ENCODE data around the gene MXRA8. TPM values are rescaled to one million over a fixed set of nuclear protein-coding genes. Genes with fewer than 3 reads are reported as not detected.
A peak's percentile ranks its signal among the peaks of the same experiment; 100 is the strongest.
"Not testable (repeated sequence)": the region's sequence is repeated elsewhere in the genome, so short reads cannot be mapped to it uniquely, and the experiment has no call there.

Gene MXRA8, protein sequence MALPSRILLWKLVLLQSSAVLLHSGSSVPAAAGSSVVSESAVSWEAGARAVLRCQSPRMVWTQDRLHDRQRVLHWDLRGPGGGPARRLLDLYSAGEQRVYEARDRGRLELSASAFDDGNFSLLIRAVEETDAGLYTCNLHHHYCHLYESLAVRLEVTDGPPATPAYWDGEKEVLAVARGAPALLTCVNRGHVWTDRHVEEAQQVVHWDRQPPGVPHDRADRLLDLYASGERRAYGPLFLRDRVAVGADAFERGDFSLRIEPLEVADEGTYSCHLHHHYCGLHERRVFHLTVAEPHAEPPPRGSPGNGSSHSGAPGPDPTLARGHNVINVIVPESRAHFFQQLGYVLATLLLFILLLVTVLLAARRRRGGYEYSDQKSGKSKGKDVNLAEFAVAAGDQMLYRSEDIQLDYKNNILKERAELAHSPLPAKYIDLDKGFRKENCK
- total RNA-seq, result 25.8 and 39.1 TPM in 2 replicates

DNA sequence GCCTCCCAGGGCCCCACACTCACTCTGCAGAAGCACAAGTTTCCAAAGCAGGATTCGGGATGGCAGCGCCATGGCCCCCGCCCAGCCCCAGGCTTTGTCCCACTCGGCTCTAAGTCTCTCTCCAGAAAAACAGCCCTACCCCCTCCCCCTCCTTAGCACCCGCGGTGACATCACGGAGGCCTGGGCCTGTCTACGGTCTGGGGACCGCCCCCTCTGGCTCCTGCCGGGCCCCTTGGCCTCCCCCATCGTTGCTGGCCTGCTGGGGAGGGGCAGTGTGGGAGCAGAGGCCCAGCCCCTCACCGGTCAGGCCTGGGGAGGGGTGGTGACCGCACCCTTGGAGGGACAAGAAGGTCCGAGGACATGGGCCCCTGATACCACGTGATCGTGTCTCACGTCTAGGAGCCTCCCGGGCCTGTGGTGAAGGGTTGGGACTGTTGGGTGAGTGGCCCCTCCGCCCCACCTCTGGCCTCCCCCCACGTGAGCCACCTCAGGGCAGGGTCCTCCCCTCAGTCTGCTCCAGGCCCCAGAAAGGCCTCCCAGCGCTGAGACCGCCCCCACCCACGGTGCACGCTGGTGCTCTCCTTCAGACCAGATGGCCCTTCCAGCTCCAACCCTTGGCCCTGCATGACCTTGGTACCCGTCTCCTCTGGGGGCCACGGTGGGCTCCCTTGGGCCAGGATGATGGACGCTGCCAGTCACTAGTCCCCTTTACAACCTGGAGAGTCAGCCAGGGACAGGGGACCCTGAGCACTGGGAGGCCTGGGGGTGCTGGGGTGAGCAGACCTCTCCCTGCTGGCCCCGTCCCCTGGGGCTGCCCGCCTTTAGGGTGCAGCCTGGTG is at the start of gene MXRA8:
Gene MXRA8, minus strand, starts transcription at position 123 of the 839 bp plus-strand sequence. Its CDS starts 51 bp downstream, at position 72.
- DNase-seq (ENCODE audit: extremely low read depth, low read depth, low spot score), result no peak

GRCh38 chr1:1407636-1408318 is 49.4 kb upstream of the MXRA8 start:
- DNase-seq (ENCODE audit: extremely low read depth, low read depth, low spot score), result no peak

GRCh38 chr1:1406821-1407635 is 48.7 kb upstream of the MXRA8 start, which contains the start of gene MRPL20:
Gene MRPL20 (minus strand): TSS chr1:1407293. CDS start chr1:1407217, 76 bp downstream.
- DNase-seq (ENCODE audit: extremely low read depth, low read depth, low spot score), result peak; percentile 20

- DNase-seq (ENCODE audit: extremely low read depth, low read depth, low spot score), result no peak
Observed at GRCh38 chr1:1406101-1406820, 47.9 kb upstream of the MXRA8 start.

- DNase-seq (ENCODE audit: extremely low read depth, low read depth, low spot score), result no peak
Observed at GRCh38 chr1:1403653-1404052, 45.3 kb upstream of the MXRA8 start.

GRCh38 chr1:1402901-1403392 is 44.6 kb upstream of the MXRA8 start:
- DNase-seq (ENCODE audit: extremely low read depth, low read depth, low spot score), result not testable (repeated sequence)

GRCh38 chr1:1402072-1402900 is 43.9 kb upstream of the MXRA8 start:
- DNase-seq (ENCODE audit: extremely low read depth, low read depth, low spot score), result peak; percentile 25

DNA sequence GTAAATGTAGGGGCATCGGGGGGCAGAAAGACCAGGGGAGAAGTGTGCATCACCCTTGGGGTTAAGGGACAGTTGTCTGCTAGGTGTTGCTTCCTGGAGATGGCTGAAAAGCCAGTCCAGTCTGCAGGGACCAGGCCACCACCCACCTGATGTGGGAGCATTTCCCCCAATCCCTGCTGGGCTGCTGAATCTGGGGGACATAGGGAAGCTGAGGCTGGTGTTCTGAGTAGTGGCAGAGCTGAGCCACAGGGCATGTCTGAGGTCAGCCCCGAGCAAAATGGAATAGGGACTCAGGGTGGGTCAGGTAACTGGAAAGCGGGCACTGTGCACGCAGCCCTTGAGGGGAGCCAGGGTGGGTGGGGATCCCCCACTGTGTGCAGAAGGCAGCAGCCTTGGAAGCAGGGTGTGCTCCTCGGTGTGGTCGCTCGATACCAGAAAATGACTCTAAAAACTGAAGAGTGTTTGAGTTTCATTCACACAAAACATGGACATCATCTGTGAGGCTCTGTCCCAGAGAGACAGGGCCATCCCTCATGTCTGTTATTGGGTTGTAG is 43.2 kb upstream of the MXRA8 start:
- no peak for DNase-seq (ENCODE audit: extremely low read depth, low read depth, low spot score)

GRCh38 chr1:1400576-1401456 is 42.5 kb upstream of the MXRA8 start:
- DNase-seq (ENCODE audit: extremely low read depth, low read depth, low spot score), result no peak

DNA sequence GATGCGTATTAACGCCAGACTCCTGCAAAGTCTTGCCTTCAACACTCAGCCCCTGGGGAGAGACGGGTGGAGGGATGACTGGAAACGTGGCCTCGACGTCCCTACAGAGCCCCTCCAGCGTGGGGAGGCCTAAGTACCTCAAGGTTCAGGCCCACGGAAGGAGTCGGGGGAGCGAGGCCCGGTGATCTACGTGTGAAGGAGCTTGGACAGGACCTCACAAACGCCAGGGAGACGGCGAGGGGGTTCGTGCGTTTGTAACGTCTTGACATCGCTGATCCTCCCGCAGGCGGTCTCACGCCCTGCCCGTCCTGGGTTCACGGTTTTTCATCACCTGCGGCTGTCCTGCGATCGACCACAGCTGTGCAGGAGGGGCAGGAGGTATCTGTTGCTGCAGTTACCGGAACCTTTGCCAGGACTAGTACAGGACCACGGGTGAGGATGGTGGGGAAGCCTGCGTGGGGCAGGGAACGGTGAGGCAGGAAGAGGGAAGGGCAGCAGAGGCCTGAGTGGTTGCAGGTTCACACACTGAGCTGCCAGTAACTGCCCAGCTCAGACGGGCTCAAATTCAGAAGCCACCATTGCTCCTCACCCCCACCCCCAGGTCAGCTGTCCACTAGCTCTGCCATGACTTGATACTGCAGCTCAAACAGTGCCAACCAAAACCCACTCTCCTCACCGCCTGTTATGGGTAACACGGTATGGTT is 41.7 kb upstream of the MXRA8 start:
- DNase-seq (ENCODE audit: extremely low read depth, low read depth, low spot score), result no peak

DNA sequence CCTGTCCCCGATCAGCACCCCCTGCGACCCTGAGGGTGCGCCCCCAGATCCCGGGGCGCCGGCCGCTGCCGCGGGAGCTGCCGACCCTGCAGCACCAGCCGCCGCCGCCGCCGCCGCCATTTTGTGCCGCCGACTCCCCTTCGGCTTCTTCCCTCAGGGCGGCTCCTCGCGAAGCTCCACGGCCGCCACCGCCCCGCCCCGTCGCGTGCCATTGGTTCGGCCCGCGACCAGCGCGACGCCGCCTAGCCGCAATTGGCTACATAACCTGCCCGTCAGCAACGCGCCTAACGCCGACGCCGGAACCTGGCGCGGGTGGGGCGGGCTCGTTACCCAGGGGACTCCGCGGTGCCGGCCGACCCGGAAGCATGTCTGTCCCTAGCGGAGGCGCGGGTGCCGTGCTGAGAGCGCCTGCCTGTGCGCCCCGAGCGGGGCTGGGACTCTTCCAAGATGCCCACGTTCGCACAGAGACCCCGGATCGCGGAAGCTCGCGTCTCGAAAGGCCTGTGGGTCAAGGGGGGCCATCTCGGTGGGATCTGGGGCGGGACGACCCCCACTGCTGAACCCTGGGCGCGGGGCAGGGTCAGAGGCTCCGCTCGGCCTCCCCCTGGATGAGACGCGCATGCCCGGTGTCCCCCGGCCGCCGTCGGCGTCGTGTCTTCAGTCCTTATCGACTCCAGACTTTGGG is 41.0 kb upstream of the MXRA8 start, which contains the start of gene CCNL2:
Gene CCNL2, minus strand, starts transcription at position 149 of the 685 bp plus-strand sequence. Its CDS starts 29 bp downstream, at position 120.
- DNase-seq (ENCODE audit: extremely low read depth, low read depth, low spot score), result peak; percentile 69

DNA sequence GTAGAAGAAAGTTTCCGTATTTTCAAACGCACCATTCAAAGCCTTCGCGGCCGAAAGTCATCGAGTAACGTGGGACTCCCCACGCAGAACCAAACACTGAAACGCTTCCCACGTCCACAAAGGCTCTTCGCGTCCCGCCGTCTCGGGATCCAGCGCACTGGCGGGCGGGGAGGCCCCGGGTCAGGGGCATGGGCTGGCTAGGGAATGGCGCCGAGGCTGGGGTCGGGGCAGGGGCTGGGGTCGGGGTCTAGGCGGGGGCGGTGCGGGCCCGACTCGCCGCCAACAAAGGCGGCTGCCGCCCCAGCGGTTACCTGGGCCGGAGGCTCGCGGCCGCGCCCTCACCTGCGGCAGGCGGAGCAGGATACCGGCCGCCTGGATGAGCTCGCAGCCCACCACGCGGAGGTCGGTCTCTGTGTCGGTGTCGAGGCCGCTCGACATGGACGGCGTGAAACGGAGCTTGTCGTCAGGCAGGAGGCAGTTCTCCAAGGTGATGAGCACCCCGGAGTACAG is 40.4 kb upstream of the MXRA8 start:
- no peak for DNase-seq (ENCODE audit: extremely low read depth, low read depth, low spot score)

- DNase-seq (ENCODE audit: extremely low read depth, low read depth, low spot score), result no peak
Observed at GRCh38 chr1:1397839-1398523, 39.6 kb upstream of the MXRA8 start.

- DNase-seq (ENCODE audit: extremely low read depth, low read depth, low spot score), result no peak
Observed at GRCh38 chr1:1395166-1395565, 36.8 kb upstream of the MXRA8 start.

DNA sequence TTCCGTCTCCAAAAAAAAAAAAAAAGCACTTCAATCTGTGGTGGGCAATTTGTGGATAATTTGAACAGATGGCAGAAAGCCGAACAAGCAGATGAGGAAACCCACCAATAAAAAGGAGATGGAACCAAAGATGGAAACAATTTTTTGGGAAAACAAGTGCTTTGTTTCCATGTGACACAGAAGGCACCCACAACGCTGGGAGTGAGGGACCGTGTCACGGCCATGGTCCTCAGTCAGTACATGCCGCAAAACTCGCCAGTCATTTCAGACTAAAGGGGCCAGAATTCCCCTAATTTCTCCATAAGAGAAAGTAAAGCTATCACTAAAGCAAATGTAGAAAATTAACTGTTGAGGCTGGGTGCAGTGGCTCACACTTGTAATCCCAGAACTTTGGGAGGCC is 35.8 kb upstream of the MXRA8 start:
- no peak for DNase-seq (ENCODE audit: extremely low read depth, low read depth, low spot score)
